GM19043 (cell line): Measurements from ENCODE around the gene GALNT5.
"Not testable (repeated sequence)": the region's sequence is repeated elsewhere in the genome, so short reads cannot be mapped to it uniquely, and the experiment has no call there.

Experiments used
- ATAC-seq: cut with Tn5 transposase; IDR thresholded peaks from one replicate; pipeline ENCODE4 v1.9.1; 2021; ENCODE audit warnings: low read depth; ENCODE audit not compliant: unreplicated experiment

Gene GALNT5

DNA sequence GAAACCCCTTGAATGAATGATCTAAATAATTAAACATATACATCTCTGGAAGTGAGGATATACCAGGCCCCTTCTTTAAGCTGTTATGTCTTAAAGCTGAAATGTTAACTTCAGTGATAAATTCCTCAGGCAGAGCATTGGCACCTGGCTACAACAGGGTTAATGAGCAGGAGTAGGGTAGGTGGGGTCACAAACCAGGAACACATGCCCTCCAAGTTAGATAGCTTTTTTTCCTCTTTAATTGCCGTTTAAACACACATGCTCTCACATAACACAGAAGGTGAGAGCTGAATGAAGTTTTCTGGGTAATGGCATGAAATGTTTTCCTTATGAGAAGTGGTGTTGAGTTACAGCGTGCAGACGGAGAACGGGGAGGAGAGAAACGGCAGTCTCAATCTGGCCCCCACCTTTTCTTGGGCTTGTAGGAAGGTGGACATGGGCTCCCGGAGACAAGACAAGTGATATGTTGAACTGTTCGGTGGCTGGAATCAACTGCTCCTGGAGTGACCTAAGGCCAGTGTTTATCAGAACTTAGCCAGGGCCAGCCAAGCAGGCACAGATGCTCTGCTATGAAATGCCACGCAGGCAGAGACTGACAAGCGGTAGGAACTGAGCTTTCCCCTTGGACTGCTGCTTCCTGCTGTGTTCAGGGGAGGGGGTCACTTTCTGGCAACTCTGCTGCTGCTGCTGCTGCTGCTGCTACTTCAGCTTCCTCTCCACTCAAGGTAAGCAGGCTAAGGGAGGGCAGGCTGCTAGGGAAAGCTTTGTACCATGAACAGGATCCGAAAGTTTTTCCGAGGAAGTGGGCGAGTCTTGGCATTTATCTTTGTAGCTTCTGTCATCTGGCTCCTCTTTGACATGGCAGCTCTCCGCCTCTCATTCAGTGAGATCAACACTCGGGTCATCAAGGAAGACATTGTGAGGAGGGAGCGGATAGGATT, at the start of gene GALNT5:
Gene GALNT5, plus strand, starts transcription at position 394 of the 941 bp plus-strand sequence. Its CDS starts 378 bp downstream, at position 772.
- no peak for ATAC-seq

DNA sequence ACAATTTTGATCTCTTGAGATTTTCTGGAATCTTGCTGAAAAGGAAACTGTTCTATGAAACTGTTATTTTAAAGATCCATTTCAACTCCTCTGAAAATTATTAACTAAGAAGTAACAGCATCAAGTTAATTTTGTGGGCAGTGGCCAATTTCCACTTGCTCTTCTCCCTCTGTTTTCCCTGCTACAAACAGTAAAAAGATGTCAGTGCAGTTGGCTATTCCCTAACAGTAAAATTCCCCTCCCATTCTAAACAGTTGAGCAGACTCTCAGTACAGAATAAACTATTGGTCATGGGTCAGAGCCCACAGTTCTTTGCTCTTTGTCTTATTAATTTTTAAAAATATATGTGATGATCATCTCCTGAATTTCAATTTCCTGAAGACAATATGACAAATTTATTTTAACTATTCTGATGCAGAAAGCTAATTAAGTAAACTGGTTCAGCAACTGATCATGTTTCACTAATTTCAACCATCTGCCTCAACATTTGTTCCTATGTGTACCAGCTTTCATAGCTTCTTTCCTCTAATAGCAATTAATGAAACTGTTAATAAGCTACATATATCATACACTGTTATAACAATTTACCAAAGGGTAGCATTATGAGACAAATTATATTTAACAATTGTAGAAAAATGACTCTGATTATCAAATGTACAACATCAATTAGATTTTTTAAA, 41.1 kb upstream of the GALNT5 start:
- ATAC-seq = no peak

- ATAC-seq = no peak
Measured at GRCh38 chr2:157217409-157217808, 40.1 kb upstream of the GALNT5 start.

DNA sequence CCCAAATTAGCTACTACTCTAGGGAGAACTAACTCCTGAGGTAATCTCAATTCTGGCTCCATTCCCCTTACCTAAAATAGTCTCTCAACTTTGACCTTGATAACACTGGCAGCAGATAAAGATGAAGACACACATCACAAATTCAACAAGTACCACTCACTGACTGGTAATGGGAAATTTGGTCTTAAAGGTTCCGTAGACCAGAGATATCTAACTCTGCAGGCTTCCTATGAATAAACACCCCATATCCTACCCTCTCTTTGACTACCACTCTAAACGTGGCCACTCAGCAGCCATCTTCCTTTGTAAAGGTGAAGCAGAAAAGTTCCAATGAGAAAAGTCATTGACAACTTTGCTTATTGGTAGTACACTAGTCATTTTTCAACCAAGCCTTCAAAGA, 38.6 kb upstream of the GALNT5 start:
- no peak for ATAC-seq

DNA sequence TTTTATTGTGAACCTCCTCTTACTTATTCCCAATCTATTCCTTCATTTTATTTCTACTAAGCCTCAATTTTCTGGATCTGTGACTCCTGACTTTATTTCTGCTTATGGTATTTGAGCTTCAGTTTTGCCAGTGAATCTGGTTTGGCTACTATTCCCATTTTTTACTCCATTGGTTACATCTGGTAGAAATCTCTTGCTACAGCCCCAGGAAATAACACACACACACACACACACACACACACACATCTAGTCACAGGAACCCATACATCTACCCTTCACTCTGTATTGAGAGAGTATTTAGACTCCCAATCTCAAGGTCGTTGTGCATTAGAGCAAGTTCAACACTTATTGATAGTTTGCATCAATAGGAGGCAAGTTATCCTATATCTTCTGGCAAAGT, 37.0 kb upstream of the GALNT5 start:
- no peak for ATAC-seq

DNA sequence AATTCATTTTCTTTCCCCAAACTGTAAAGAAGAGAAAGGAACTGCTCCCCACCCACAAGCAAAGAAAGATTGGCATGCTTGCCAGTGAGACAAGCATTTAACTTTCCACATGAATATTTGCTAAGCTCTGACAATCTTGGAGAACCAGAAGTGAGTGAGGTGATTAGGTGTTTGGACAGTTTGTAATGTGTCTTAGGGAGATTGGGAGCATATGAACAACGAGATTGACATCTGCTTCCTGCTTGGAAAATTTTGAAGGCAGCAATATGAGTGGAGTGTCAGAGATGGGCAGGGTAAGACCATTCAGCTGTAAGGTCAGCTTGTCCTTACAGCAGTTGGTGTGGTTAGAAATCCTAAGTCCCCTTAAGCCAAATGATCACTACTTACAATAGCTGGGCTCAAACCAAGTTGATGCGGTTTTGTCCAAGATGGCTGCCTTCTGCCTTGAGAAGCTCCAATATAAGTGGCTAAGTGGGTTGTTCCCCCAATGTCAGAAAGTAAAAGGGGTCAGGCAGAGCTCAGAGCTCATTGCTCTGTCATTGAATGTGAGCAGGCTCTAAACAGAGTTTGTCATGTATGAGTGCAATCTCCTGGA, 36.0 kb upstream of the GALNT5 start:
- no peak for ATAC-seq

GRCh38 chr2:157223624-157224205, 33.8 kb upstream of the GALNT5 start:
- no peak for ATAC-seq

DNA sequence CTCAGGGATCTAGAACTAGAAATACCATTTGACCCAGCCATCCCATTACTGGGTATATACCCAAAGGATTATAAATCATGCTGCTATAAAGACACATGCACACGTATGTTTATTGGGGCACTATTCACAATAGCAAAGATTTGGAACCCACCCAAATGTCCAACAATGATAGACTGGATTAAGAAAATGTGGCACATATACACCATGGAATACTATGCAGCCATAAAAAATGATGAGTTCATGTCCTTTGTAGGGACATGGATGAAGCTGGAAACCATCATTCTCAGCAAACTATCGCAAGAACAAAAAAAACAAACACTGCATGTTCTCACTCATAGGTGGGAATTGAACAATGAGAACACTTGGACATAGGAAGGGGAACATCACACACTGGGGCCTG, 33.1 kb upstream of the GALNT5 start:
- ATAC-seq = not testable (repeated sequence)

- ATAC-seq = no peak
Measured at GRCh38 chr2:157227592-157227991, 29.9 kb upstream of the GALNT5 start.

- no peak for ATAC-seq
Measured at GRCh38 chr2:157228946-157229345, 28.6 kb upstream of the GALNT5 start.

DNA sequence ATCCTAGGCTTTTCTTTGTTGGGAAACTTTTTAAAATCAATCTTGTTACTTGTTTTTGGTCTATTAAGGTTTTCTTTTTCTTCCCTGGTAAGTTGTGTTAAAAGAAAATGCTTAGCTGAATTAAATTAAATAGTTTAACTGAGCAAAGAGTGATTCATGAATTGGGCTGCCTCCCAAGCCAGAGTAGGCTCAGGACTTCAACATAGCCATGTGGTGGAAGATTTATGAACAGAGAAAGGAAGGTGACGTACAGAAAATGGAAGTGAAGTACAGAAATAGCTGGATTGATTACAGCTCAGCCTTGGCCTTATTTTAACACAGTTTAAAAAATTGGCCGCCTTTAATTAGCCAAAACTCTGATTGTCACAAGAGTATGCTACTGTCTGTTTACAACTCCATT, 27.9 kb upstream of the GALNT5 start:
- no peak for ATAC-seq

DNA sequence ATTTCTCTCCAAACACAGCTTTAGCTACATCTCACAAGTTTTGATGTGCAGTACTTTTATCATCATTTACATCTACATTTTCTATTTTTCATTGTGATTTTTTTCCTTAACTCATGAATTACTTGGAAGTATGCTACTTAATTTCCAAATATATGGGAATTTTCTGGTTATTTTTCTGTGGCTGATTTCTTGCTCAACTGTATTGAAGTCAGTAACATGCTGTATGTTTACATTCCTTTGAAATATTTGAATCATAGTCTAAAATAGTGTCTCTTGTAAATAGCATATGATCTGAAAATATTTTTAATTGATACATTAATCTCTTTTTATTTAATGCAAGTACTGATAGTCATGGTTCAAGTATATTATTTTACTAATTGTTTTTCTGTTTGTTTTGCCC, 26.0 kb upstream of the GALNT5 start:
- no peak for ATAC-seq

DNA sequence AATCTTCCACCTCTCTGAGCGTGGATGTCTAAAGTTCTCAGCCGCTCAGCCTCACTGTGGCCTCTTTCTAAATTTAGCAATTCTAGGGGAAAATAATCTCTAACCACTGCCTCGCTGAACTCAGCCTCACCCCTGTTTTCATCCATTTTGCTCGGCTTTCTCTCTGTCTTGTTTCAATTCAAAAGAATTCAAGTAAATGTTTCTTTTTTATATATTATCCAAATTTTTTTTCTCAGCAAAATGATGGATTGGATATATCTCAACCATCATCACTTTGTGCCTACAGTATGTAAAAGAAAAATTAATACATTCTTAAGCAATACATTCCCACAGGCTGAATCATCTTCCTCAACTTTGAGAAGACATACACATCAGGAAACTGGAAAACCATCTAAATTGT, 24.0 kb upstream of the GALNT5 start:
- no peak for ATAC-seq

DNA sequence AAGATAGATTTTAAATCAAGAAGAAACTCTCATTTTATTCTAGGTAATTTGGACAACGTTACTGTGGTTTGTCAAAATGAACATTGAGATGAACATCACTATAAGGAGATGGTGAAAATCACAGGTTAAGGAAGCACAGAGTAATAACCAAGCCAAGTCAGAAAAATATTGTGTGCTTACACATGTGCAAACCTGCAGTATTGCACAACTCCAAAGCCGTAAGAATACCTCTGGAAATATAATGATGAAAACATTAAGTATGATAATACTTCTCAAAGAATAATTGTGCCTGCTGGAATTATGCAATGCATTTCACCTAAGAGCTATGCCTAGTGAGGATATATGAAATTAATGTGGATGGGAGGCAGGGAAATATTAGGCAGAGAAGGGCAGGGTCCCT, 21.1 kb upstream of the GALNT5 start:
- ATAC-seq = no peak

DNA sequence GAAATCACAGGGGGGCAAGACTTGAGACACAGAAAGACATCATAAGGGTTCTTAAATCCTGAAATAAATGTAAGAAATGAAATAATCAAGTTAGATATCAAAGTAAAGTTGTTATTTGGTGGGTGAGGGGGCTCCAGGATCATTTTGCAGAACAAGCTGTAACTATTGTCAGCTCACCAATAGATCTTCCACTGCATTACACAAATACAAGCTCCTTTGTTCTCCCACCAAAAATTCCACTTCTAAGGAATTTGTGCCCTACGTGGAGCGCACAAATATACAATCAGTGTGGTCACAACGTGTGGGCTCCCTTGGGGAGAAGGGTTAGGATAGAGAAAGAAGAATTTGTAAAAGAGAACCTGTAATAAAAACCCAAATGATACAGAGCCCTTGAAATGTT, 19.2 kb upstream of the GALNT5 start:
- ATAC-seq = no peak

DNA sequence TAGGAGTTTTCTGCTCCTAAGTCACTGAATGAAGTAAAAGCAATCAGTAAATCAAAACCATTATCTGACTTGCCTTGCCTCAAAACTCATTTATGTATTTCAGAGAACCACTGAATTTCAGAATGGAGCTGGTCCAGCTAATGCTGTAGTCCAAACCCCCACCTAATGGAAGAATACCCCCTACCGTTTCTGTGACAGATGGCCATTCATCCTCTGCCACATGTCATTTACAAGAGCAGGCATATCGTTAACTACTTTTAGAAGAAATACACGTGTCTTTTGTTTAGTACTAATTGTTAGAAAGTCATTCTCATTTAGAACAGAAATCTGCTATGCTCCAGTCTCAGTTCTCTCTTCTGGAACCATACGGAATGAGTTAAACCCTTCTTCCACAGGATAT, 12.8 kb upstream of the GALNT5 start:
- ATAC-seq = no peak

DNA sequence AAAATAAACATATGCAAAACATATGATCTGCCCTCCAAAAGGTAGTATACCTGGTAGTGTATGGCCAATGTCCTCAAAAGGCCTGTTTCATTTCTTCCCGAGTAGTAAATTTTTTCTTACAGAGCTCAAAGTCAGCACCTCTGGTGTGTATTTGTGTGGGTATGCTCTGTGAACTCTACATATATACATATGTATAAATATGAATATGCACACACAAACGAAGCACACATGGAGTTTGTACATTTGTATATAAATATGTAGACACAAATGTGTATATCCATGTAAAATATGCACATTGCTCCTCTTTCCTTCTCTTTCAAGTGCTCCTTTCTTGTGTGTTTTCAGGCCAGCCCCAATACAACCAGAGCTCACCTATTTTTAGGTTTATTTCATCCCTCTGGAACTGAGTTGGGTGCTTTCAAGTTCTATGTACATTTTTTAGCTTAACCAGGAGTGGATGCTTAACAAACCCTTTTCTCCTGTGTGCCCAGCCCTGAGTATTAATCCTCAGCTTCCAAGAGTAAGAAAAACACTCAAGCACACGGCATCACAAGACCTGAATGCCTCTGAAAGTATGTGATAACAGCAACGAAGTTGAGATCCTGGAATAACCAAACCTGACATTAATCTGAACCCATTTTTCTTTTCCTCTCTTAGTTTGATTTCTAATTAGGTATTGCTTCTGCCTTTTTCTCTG, 12.2 kb upstream of the GALNT5 start:
- ATAC-seq = no peak

- peak; percentile 97 for ATAC-seq
Measured at GRCh38 chr2:157245846-157246764, 11.4 kb upstream of the GALNT5 start.

DNA sequence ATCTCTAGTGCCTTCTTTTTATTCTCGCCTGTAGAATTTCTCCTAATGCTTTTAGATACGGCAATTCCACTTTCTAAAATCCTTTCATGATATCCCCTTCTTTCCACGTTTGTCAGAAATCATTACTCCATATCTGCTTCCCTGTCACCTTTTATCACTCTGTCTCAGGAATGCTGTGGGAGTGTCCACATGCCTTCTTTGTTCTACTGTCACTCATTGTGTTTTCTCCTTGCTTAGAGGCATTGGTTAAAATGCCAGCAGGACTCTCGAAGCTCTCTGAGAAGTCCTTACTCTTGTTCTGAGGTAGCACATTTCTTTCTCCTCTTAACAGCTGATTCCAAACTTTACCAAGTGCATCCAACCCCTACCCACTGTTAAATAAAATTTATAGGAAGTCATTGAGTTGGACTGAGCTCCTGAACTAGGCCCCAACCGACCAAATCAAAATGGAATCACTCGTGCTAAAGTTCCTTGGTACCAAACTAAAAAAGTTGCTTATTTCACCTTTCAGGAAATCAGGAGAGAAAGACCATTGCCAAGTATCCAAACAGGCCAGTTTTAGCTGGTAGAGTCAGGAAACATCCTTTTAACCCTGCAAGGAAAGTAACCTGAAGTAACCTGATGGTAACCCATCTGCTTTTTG, 10.6 kb upstream of the GALNT5 start:
- no peak for ATAC-seq
